Activated naive CD8-positive, alpha-beta T cell treated with anti-CD3 and anti-CD28 coated beads for 36 hours (primary cell): Measurements from ENCODE around the gene CLDN5. TPM values are rescaled to one million over a fixed set of nuclear protein-coding genes. Genes with fewer than 3 reads are reported as not detected.
"Not testable (repeated sequence)": the region's sequence is repeated elsewhere in the genome, so short reads cannot be mapped to it uniquely, and the experiment has no call there.

ENCODE experiments used
- DNase-seq: peaks from one replicate; pipeline ENCODE4 v3.0.0; 2021
- H3K27ac Mint-ChIP-seq: one replicate; pipeline ENCODE4 v1.8.0; 2022; ENCODE audit warnings: mild to moderate bottlenecking, moderate library complexity, mixed read lengths
- H3K27me3 Mint-ChIP-seq: one replicate; pipeline ENCODE4 v1.8.0; 2022; ENCODE audit warnings: mild to moderate bottlenecking, mixed read lengths
- H3K36me3 Mint-ChIP-seq: one replicate; pipeline ENCODE4 v1.8.0; 2021; ENCODE audit warnings: mild to moderate bottlenecking, mixed read lengths
- H3K4me1 Mint-ChIP-seq: one replicate; pipeline ENCODE4 v1.8.0; 2021; ENCODE audit warnings: mixed read lengths
- H3K4me3 Mint-ChIP-seq: one replicate; pipeline ENCODE4 v1.8.0; 2022; ENCODE audit warnings: mild to moderate bottlenecking, moderate library complexity, mixed read lengths
- H3K9me3 Mint-ChIP-seq: one replicate; pipeline ENCODE4 v1.8.0; 2022; ENCODE audit warnings: mixed read lengths
- total RNA-seq, 2 experiments: library from RNA; stranded (reverse); gene quantifications; one replicate each; pipeline ENCODE4 v1.2.3, GENCODE V29; 2021

Gene CLDN5
- total RNA-seq, 2 experiments from 2014 or later, result not detected

DNA sequence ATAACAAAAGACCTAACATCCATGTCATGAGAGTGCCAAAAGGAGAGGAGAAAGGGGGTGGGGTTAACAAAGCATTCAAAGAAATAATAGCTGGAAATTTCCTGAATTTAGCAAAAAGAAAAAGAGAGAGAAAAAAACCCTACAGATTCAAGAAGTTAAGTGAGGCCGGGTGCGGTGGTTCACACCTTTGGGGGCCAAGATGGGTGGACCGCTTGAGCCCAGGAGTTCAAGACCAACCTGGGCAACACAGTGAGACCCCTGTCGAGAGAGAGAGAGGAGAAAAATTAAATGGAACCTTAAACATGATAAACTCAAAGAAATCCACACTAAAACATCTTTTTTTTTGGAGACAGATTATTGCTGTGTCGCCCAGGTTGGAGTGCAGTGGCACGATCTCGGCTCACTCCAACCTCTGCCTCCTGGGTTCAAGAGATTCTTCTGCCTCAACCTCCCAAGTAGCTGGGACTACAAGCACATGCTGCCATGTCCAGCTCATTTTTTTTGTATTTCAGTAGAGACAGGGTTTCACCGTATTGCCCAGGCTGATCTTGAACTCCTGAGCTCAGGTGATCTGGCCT is 8.9 kb upstream of the CLDN5 start:
- Mint-ChIP-seq H3K27ac (no peak overlapping the region), H3K4me3 (no peak overlapping the region), H3K27me3 (no peaks in the 10 kb centered on the region), H3K9me3 (no peaks in the 10 kb centered on the region), H3K36me3 (peaks cover 1% of the 10 kb centered on the region), H3K4me1 (no peaks in the 10 kb centered on the region)
- DNase-seq, result no peak

DNA sequence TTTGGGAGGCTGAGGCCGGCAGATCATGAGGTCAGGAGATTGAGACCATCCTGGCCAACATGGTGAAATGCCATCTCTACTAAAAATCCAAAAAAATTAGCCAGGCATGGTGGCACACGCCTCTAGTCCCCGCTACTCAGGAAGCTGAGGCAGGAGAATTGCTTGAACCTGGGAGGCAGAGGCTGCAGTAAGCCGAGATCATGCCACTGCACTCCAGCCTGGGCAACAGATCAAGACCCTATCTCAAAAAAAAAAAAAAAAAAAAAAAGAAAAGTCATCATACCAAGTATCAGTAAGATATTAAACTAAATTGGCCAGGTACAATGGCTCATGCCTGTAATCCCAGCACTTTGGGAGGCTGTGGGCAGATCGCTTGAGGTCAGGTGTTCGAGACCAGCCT is 7.1 kb upstream of the CLDN5 start:
- H3K4me3 Mint-ChIP-seq, H3K27ac Mint-ChIP-seq, H3K4me1 Mint-ChIP-seq, H3K9me3 Mint-ChIP-seq, H3K27me3 Mint-ChIP-seq, DNase-seq, H3K36me3 Mint-ChIP-seq: not testable (repeated sequence)

DNA sequence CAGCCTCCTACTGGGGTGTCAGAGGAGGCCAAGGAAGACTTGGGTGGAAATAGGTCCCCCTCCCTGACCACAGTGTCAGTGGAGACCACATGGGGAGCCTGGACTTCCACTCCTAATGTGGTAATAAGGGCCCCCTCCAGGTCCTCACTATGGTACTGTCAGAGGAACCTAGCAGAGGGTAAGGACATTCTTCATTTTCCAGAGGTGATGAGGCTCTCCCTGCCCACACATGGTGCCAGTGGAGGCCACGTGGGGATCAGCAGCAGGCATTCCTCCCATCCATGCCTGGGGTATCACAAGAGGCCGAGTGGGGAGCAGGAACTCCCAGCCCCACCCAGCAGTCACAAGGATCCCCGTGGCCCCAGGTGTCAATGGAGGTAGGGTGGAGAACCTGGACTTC is 6.5 kb upstream of the CLDN5 start:
- Mint-ChIP-seq H3K36me3 (no peaks in the 10 kb centered on the region), H3K9me3 (no peaks in the 10 kb centered on the region), H3K27me3 (peaks cover 10% of the 10 kb centered on the region), H3K27ac (no peak overlapping the region), H3K4me3 (no peak overlapping the region), H3K4me1 (no peaks in the 10 kb centered on the region)
- no peak for DNase-seq

- Mint-ChIP-seq H3K36me3 (no peaks in the 10 kb centered on the region), H3K4me1 (peaks cover 2% of the 10 kb centered on the region), H3K4me3 (no peak overlapping the region), H3K9me3 (no peaks in the 10 kb centered on the region), H3K27me3 (peaks cover 19% of the 10 kb centered on the region), H3K27ac (no peak overlapping the region)
- no peak for DNase-seq
These were observed 5.6 kb upstream of the CLDN5 start for GRCh38 chr22:19529811-19530210.

GRCh38 chr22:19527861-19528417 is 3.7 kb upstream of the CLDN5 start:
- Mint-ChIP-seq H3K27me3 (peaks cover 33% of the 10 kb centered on the region), H3K9me3 (no peaks in the 10 kb centered on the region), H3K4me1 (peaks cover 9% of the 10 kb centered on the region), H3K36me3 (no peaks in the 10 kb centered on the region), H3K4me3 (no peak overlapping the region), H3K27ac (no peak overlapping the region)
- no peak for DNase-seq

DNA sequence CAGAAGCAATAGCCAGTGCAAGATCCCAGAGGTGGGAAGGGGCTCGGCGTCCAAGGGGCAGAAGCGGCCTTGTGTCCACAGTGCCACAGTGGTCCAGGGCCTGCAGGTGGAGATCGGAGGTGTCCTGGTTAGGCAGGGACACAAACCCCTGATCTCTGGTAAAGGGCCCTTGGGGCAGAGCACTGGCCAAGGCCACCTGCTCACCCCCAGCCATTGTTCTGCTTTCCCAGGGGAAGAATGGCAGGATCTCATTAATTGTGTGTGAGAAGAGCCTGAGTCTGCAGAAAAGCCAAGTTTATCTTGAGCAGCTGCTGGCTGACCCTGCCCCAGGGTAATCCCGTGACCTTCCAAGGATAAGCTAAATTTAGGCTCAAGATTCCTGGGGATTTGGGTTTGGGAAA is 3.1 kb upstream of the CLDN5 start:
- Mint-ChIP-seq H3K9me3 (no peaks in the 10 kb centered on the region), H3K27me3 (peaks cover 37% of the 10 kb centered on the region), H3K4me1 (peaks cover 12% of the 10 kb centered on the region), H3K36me3 (peaks cover 2% of the 10 kb centered on the region), H3K27ac (no peak overlapping the region), H3K4me3 (no peak overlapping the region)
- DNase-seq, result no peak

DNA sequence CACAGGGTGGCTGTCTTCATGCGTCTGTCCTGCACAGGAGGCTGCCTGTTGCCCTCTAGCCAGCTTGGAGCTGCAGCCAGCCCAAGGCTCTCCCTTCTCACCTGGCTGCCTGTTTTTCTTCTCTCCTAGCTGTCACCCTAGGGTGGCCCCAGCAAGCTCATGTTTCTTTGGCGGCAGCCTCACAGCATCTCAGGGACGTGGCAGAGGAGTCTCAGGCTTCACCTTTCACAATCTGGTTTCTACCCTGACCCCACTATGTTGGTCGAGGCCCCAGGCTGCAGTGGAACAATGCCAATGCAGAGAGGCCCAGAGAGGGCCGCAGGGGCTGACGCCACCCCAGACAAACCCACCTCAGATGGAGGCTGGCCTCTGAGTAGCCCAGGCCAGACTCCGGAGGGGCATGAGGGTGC is 2.5 kb upstream of the CLDN5 start:
- Mint-ChIP-seq H3K9me3 (no peaks in the 10 kb centered on the region), H3K4me3 (no peak overlapping the region), H3K4me1 (peaks cover 12% of the 10 kb centered on the region), H3K36me3 (peaks cover 5% of the 10 kb centered on the region), H3K27me3 (peaks cover 37% of the 10 kb centered on the region), H3K27ac (no peak overlapping the region)
- no peak for DNase-seq

GRCh38 chr22:19526076-19526701 is 2.0 kb upstream of the CLDN5 start:
- peaks cover 6% of the 10 kb centered on the region for H3K36me3 Mint-ChIP-seq
- DNase-seq, result no peak
- H3K27ac Mint-ChIP-seq, result no peak overlapping the region
- peaks cover 37% of the 10 kb centered on the region for H3K27me3 Mint-ChIP-seq
- H3K4me3 Mint-ChIP-seq, result no peak overlapping the region
- no peaks in the 10 kb centered on the region for H3K9me3 Mint-ChIP-seq
- peaks cover 12% of the 10 kb centered on the region for H3K4me1 Mint-ChIP-seq

- Mint-ChIP-seq H3K36me3 (peaks cover 8% of the 10 kb centered on the region), H3K27me3 (peaks cover 37% of the 10 kb centered on the region), H3K9me3 (no peaks in the 10 kb centered on the region), H3K27ac (no peak overlapping the region), H3K4me3 (no peak overlapping the region), H3K4me1 (peaks cover 12% of the 10 kb centered on the region)
- DNase-seq, result no peak
These were observed 1.5 kb upstream of the CLDN5 start for GRCh38 chr22:19525666-19526065.

DNA sequence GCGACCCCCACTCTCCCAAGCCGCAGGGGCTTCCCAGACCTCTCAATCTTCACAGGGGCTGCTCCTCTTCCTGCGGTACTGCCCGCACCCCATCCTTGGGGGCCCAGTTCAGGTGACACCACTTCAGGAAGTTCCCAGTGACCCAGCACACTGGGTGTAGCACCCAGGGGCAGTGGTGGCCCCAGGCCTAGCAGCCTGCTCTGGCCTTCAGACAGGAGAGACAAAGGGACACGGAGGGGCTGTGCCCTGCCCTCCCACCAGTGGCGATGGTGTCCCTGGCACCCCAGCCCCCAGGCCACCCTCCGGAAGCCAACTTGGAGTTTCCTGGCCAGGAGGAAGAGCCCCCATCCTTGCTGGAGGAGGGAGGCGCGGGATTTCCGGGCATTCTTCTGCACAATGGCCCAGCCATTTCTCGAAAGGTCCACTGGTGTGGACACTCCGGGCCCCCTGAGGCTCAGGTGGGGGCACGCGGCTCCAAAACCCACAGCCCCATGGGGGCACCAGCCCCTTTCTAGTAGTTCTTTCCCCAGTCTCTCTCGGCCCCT is 978 bp upstream of the CLDN5 start:
- peaks cover 37% of the 10 kb centered on the region for H3K27me3 Mint-ChIP-seq
- peaks cover 12% of the 10 kb centered on the region for H3K4me1 Mint-ChIP-seq
- peak overlapping the region; percentile 60 for H3K4me3 Mint-ChIP-seq
- DNase-seq, result no peak
- H3K9me3 Mint-ChIP-seq, result no peaks in the 10 kb centered on the region
- H3K27ac Mint-ChIP-seq, result no peak overlapping the region
- H3K36me3 Mint-ChIP-seq, result peaks cover 9% of the 10 kb centered on the region

DNA sequence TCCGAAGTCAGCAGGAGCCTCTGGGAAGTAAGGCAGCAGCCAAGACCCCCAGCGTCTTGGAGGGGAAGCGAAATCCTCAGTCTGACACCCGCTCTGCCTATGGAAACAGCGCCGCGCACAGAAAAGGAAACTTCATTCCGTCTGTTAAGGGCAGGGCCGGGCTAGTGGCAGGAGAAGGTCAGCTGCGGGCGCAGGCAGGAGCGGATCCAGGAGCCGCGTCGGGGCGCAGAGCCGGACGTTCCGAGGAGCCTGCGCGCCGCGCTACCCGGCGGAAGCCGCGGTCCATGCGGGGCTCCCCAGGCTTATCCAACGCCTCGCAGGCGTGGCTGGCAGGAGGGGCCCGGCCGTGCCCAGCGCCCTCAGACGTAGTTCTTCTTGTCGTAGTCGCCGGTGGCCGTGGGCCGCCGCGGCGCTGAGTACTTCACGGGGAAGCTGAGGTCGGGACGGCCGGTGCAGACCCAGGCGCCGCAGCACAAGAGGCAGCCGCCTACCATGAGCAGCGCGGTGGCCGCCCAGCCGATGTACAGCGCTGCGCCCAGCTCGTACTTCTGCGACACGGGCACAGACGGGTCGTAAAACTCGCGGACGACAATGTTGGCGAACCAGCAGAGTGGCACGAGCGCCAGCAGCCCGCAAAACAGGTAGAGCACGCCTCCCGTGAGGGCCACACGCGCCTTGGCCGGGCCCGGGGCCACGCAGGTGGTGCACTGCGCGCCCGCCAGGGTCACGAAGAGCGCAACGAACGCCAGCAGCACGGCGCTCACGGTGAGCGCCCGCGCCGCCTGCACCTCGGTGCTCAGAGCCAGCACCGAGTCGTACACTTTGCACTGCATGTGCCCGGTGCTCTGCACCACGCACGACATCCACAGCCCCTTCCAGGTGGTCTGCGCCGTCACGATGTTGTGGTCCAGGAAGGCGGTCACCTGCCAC is 705 bp downstream of the CLDN5 start:
- Mint-ChIP-seq H3K4me1 (peaks cover 12% of the 10 kb centered on the region), H3K27me3 (peaks cover 37% of the 10 kb centered on the region), H3K9me3 (no peaks in the 10 kb centered on the region), H3K36me3 (peaks cover 14% of the 10 kb centered on the region), H3K4me3 (peak overlapping the region; percentile 57), H3K27ac (no peak overlapping the region)
- peak; percentile 38 for DNase-seq

DNA sequence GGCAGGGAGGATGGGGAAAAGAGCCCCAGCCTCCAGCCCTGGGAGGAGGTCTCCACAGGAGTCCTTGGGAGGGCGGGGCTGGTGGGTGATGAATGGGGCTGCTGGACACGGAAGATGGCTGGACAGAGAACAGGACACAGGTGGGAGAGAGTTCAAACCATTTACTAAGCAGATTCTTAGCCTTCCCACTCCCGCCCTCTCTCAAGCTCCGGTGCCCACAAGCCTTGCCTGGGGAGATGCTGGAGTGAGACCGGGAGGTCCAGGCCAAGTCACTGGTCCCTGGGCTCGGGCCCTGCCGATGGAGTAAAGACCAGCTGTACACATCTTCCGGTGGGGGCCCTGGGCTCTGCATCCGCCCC is 1.4 kb downstream of the CLDN5 start:
- H3K27ac Mint-ChIP-seq, result no peak overlapping the region
- H3K27me3 Mint-ChIP-seq, result peaks cover 37% of the 10 kb centered on the region
- DNase-seq, result no peak
- H3K36me3 Mint-ChIP-seq, result peaks cover 14% of the 10 kb centered on the region
- no peaks in the 10 kb centered on the region for H3K9me3 Mint-ChIP-seq
- peak overlapping the region; percentile 53 for H3K4me3 Mint-ChIP-seq
- peaks cover 12% of the 10 kb centered on the region for H3K4me1 Mint-ChIP-seq

DNA sequence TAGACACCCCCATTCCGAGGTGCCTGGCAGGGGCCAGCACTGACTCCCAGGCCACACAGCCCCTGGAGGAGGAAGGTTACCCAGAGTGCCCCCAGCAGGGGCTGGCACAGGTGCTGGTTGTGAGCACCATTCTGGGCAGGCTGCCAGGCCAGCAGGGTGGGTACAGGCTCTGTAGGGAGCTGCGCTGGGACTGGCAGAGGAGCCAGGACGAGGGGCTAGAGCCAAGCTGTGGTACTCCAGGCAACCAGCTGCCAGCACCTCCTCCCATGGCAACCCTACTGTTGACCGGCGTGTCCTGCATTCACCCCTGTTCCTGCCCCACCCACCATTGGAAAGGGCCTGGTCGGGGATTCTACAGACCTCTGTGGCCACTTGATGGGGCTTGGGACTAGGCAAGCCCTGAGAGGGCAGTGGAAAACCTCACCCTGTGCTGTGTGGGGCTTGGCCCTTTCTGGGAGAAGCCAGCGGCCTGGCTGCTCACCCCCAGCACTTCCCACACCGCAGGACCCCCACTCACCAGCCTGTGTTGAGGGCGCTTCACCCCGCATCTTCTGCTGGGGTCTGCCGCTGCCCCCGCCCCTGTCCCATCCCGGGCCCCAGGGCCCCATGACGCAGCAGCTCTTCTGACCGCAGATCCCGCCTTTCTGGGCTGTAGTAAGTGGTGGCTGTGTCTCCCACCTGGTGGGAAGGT is 1.9 kb downstream of the CLDN5 start:
- Mint-ChIP-seq H3K36me3 (peaks cover 14% of the 10 kb centered on the region), H3K27me3 (peaks cover 37% of the 10 kb centered on the region), H3K4me1 (peaks cover 12% of the 10 kb centered on the region), H3K9me3 (no peaks in the 10 kb centered on the region), H3K27ac (no peak overlapping the region), H3K4me3 (peak overlapping the region; percentile 51)
- DNase-seq, result no peak

GRCh38 chr22:19520566-19521305 is 3.5 kb downstream of the CLDN5 start:
- no peak for DNase-seq
- Mint-ChIP-seq H3K4me3 (no peak overlapping the region), H3K27me3 (peaks cover 27% of the 10 kb centered on the region), H3K9me3 (no peaks in the 10 kb centered on the region), H3K27ac (peak overlapping the region; percentile 6), H3K36me3 (peaks cover 22% of the 10 kb centered on the region), H3K4me1 (peaks cover 12% of the 10 kb centered on the region)
